ENCODE measurements around the gene TMEM267. TPM values are rescaled to one million over a fixed set of nuclear protein-coding genes. Genes with fewer than 3 reads are reported as not detected.

Gene TMEM267
- total and polyA plus RNA-seq, 2 of the 8 experiments (the other 6 are each of a cell fraction or from before 2014, with no cell fraction given): 4.8 to 6.2 TPM

DNA sequence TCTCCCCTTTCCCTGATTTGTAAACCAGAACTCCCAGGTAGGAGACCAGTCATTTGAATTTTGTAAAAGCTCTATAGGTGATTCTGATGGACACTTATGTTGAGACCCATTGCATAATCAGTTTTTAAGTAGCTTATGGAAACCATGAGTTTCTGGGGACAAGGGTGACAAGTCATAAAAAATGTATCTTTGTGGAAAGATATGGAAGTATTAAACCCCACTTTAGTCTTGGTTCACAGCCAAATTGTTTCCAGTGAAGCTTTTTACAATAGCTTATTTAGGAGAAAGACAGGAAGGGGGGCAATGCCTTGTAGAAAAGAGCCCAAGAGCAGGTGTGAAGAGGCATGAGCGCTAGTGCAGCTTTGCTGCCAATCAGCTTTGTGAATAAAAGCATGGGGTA lies 71.0 kb downstream of the TMEM267 start (continued):
- no peak for TF ChIP-seq CHD7 (IDR thresholded peaks at IDR 0.05; ENCODE audit: insufficient replicate concordance, low read length)
- TF ChIP-seq JUND (IDR thresholded peaks at IDR 0.05; ENCODE audit: low read length): no peak
- no peak for TF ChIP-seq MAX (IDR thresholded peaks at IDR 0.05)
- no peak for TF ChIP-seq CHD2 (IDR thresholded peaks at IDR 0.05; ENCODE audit: low read length)
- TF ChIP-seq CTCF (IDR thresholded peaks at IDR 0.05; ENCODE audit: control extremely low read depth in 1 of 3, insufficient read depth in 1 of 3, low read depth in 1 of 3, low read length in 3 of 3): no peak
- TF ChIP-seq PHF8 (conservative IDR thresholded peaks at IDR 0.05; ENCODE audit: low read depth, low read length): no peak
- no peak for TF ChIP-seq GABPA (IDR thresholded peaks at IDR 0.05; ENCODE audit: borderline replicate concordance, insufficient read depth, low read length)
- TF ChIP-seq, protein P1, sequence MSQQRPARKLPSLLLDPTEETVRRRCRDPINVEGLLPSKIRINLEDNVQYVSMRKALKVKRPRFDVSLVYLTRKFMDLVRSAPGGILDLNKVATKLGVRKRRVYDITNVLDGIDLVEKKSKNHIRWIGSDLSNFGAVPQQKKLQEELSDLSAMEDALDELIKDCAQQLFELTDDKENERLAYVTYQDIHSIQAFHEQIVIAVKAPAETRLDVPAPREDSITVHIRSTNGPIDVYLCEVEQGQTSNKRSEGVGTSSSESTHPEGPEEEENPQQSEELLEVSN (IDR thresholded peaks at IDR 0.05): no peak

Data from H1 (cell line).